GM03348 (cell line): ENCODE measurements around the gene ANKS3.

ENCODE experiments used
- DNase-seq: peaks from one replicate; pipeline ENCODE4 v3.0.0; 2012; ENCODE audit warnings: low spot score

ANKS3 gene

GRCh38 chr16:4667203-4667963, 66.7 kb downstream of the ANKS3 start:
- no peak for DNase-seq

- no peak for DNase-seq
Measured at GRCh38 chr16:4666537-4667202, 67.4 kb downstream of the ANKS3 start.

GRCh38 chr16:4664538-4665418, 69.3 kb downstream of the ANKS3 start:
- DNase-seq: no peak

DNA sequence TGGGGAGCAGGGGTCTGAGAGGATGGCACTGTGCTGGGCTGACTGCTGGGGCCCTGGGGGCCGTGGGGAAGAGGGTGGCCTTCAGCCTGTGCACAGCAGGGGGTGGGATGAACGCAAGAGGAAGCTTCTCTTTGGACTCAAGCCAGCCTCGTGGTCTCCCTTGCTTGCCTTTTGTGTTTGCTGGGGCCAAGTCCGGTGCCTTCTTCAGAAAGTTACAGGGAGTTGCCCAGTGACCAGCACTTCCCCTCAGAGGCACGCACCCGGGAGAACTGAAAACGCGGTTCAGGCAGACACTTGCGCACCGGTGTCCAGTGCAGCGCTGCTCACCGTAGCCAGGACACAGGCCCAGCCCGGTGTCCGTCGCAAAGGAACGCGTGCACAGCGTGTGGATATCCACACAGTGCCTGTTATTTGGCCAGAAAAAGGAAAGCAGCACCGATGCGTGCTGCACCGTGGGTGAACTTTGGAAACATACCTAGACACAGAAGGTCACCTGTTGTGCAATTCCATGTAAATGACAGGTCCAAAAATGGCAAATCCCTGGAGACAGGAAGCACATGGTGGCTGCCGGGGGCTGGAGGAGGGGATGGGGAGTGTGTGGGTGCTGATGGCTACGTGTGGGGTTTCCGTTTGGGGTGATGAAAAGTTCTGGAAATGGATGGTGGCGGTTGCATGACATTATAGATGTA, 70.2 kb downstream of the ANKS3 start:
- DNase-seq: no peak

GRCh38 chr16:4663465-4663776, 70.7 kb downstream of the ANKS3 start:
- DNase-seq: no peak

GRCh38 chr16:4661661-4662060, 72.4 kb downstream of the ANKS3 start:
- DNase-seq: no peak

DNA sequence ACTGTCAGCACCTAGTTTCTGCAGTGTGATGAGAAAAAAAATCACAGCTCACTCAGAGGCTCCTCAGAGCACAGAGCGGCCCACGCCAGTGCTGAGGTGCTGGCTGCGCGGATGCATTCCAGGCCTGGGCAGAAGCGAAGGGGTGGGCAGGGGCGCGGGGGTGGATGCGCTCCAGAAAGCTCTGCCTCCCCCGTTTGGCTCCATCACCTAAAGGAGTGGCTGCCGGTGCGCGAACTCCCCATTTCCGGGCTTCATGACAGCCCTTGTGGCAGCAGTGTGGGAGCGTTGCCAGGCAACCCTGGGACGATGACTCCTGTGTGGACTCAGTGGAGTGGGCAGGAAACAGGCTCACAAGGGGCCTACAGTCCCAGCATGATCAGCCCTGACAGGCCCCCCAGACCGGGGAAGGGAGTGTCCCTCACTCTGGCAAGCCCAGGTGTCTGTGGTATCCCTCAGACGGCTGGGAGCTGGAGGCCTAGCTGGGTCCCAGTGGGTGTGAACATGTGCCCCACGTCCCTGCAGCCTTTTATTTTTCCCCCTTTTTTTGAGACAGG, 73.5 kb downstream of the ANKS3 start:
- no peak for DNase-seq

GRCh38 chr16:4659363-4660353, 74.4 kb downstream of the ANKS3 start:
- DNase-seq: no peak

DNA sequence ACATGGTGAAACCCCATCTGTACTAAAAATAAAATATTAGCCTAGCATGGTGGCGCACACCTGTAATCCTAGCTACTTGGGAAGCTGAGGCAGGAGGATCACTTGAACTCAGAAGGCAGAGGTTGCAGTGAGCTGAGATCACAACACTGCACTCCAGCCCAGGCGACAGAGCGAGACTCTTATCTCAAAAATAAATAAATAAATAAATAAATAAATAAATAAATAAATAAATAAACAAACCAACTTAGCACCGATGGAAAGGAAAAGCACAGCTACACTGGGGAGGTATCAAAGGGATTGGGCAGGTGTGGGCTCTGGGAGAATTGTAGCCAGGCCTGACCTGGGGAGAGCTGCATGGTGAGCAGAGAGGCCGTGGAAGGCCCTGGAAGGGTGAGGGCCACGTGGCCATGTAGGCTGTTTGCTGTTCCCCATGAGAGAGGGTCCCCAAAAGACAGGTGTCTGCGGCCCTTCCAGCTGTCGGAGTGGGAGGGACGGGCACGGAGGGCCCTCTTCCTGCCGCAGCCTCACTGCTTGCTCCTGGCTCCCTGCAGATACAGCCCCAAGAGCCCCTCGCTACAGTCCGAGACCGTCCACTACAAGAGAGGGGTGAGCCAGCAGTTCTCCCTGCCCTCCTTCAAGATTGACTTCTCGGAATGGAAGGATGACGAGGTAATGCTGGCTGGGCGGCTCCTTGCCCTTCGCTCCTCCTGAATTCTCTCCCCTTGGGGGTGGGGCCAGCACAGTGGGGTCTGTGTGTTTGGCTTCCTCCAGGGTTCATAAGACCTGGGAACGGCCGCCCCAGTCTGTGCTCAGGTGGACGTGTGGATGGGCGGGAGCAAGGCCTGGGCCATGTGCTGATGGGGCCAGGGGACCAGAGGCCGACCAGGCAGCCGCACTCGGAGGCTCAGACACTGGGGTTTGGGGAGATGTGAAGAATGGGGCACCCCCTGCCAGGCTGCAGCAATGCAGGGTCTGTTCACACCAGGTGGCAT, 77.1 kb downstream of the ANKS3 start:
- no peak for DNase-seq

DNA sequence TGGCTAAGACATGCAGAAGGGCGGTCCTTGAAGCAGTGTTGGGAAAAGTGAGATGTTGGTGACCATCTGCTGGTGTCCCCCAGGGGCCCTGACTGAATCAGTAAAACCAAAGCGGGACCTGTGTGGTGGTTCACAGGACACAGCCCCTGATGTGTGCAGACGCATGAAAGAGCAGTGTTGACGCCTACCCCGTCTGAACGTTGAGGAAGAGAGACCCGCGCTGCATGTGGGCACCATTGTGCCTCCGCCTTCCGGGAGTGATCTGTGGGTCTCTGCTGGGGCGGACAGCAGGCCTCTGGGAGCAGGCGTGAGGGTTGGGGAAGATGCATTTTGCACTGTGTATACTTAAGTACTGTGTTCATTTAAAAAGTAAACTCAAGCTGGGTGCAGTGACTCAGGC, 77.8 kb downstream of the ANKS3 start:
- no peak for DNase-seq

GRCh38 chr16:4655801-4656200, 78.3 kb downstream of the ANKS3 start:
- no peak for DNase-seq

GRCh38 chr16:4654964-4655590, 79.0 kb downstream of the ANKS3 start:
- no peak for DNase-seq

GRCh38 chr16:4654011-4654963, 79.8 kb downstream of the ANKS3 start:
- no peak for DNase-seq

GRCh38 chr16:4652561-4652960, 81.5 kb downstream of the ANKS3 start:
- DNase-seq: no peak

DNA sequence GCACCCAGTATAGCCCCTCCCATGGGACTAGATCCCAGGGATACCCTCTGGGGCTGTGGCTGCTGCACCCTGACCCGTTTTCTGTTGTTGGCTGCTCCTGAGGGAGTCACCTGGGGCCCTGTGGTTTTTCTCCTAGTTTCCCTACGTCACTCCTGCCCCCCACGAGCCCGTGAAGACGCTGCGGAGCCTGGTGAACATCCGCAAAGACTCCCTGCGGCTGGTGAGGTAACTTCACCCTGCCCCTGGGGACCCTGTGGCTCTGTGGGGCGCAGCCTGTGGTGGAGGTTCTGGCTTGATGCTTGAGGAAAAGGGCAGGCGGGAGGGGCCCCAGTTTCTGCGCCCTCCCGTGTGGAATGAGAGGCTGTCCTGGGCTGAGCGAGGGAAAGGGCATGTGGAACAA, 82.2 kb downstream of the ANKS3 start:
- no peak for DNase-seq

- peak; percentile 78 for DNase-seq
Measured at GRCh38 chr16:4650443-4651074, 83.5 kb downstream of the ANKS3 start.

GRCh38 chr16:4649744-4650442, 84.2 kb downstream of the ANKS3 start:
- no peak for DNase-seq
